ENCODE measurements around the gene COPS4.
"Not testable (repeated sequence)": the region's sequence is repeated elsewhere in the genome, so short reads cannot be mapped to it uniquely, and the experiment has no call there.

COPS4 gene

DNA sequence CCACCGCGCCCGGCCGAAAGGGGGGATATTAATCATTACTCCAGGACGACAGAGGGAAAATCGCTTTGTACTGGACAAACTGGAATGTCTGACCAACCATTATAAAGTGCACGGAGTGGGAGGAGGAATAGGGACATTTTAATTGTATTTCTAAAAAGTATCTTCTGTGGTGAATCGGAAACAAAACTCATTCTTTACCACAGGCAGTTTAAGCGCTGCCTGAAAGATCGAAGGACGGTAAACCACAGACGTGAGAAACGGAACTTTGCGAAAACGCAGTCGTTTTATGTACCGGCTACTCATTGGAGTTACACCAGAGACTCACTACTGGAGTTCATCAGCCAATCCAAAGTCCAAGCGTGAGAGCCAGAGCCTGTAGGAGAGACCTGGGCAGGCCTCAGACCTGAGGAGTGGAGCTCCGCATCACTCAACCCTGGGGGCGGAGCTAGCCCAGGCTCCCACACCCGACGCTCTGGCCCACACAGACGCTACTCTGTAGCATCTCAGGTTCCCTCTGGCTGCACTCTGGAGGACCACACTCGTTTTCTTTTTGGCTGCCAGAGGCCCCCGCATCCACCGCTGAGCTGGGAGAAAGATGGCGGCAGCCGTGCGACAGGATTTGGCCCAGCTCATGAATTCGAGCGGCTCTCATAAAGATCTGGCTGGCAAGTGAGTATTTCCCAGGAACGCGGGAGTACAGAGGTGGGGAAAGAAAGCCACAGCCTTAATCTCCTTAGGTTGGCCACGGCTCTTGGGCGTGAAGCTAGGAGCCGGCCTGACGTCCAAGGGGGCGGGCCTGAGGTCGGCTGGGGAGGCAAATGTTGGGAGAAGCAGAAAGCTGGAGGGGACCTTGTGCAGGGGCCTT, at the start of gene COPS4:
Gene COPS4, plus strand, starts transcription at position 554 of the 865 bp plus-strand sequence. Its CDS starts 42 bp downstream, at position 596.
- DNase-seq: peak; percentile 100

DNA sequence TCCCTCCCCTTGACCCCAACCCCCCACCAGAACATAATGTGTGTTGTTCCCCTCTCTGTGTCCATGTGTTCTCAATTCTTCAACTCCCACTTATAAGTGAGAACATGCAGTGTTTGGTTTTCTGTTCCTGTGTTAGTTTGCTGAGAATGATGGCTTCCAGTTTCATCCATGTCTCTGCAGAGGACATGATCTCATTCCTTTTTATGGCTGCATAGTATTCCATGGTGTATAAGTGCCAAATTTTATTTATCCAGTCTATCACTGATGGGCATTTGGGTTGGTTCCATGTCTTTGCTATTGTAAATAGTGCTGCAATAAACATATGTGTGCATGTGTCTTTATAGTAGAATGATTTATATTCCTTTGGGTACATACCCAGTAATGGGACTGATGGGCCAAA, 47.5 kb upstream of the COPS4 start:
- DNase-seq: not testable (repeated sequence)

DNA sequence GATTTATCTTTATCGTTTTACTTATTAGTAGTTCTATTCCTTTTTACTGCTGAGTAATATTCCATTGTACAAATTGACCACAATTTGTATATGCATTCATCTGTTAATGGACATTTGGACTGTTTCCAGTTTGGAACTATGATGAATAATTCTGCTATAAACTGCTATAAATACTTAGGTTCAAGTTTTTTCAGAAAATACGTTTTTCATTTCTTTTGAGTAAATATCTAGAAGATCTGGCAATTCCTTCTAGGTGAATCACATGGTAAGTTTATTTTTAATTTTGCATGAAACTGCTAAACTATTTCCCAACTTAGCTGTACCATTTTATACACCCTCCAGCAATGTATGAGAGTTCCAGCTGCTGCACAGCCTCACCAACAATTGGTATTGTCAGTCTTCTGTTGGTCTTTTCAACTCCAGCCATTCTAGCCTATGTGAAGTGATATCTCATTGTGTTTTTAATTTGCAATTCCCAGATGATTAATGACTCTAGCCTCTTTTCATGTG, 46.6 kb upstream of the COPS4 start:
- no peak for DNase-seq

DNA sequence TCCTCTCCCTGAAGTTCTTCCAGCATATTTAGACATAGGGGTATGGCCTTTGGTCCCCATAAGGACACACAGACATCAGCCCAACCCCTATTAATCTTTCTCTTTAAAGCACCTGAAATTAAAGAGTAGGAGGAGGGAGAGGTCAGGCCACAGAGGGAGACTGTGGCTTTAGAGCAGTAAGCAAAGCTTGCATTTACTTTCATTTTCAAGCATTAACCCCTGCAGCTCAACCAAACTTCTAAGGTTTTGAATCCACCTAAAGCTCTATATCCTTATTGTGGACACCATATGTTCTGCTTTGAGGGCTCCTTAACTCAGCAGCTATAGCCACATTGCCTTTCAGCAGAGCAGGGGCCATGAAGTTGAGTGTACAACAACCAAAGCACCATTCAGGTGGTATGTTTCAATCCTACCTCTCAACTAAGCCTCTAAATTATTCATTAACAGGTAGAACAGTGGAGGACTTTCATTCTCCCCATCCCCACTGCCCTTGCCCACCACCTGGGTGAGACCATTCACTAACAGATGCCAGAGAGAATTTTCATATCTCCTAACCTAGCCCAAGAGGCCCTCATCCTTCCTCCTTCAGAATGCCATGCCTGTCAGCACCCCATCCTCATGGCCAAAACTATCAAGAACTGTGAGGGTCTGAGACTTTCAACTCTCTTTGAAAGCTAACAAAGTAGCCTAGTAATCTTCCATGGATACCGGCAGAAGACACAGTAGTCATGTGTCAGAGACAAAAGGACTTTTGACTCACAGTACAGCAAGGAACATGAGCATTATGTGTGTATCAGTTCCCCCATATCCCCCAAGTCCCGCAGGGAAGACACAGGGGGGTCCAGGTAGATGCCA, 45.2 kb upstream of the COPS4 start:
- peak; percentile 41 for DNase-seq

DNA sequence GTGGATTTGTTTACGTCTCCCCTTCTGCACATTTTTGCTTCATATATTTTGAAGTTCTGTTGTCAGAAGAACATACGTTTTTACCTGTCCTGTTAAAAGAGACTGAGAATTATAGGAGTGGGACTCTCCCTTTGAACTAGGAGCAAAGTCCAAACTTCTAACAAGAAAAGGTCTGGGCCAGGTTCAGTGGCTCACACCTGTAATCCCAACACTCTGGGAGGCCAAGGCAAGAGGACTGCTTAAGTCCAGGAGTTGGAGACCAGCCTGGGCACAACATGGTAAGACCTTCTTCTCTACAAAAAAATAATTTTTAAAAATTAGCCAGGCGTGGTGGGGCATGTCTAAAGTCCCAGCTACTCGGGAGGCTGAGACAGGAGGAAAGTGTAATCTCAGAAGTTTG, 40.1 kb upstream of the COPS4 start:
- no peak for DNase-seq

DNA sequence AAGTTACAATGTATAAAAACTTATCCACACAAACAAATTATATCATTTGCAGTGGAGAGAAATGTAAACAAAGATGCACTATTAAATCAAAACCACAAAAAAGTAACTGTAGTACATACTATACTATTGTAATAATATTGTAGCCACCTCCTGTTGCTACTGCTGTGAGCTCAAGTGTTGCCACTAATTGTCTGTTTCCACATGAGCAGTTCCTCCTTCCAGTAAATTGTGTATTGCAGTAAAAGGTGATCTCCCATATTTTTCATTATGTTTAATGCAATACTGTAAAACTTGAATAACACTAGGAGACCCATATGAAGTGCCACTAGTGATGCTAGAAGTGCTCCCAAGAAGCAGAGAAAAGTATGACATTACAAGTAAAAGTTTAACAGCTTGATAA, 36.1 kb upstream of the COPS4 start:
- DNase-seq: peak; percentile 29

DNA sequence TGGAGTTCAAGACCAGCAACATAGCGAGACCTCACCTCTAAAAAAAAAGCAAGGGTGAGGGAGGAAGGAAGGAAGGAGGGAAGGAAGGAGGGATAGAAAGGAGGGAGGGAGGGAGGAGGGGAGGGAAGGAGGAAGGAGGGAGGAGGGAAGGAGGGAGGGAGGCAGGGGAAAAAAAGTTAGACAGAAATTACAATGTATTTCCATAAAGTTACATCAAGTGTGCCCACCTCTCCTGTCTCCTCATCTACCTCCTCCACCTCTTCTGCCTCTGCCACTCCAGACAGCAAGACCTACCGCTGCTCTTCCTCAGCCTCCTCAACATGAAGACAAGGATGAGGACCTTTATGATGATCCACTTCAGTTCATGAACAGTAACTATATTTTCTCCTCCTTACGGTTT, 32.7 kb upstream of the COPS4 start:
- no peak for DNase-seq

DNA sequence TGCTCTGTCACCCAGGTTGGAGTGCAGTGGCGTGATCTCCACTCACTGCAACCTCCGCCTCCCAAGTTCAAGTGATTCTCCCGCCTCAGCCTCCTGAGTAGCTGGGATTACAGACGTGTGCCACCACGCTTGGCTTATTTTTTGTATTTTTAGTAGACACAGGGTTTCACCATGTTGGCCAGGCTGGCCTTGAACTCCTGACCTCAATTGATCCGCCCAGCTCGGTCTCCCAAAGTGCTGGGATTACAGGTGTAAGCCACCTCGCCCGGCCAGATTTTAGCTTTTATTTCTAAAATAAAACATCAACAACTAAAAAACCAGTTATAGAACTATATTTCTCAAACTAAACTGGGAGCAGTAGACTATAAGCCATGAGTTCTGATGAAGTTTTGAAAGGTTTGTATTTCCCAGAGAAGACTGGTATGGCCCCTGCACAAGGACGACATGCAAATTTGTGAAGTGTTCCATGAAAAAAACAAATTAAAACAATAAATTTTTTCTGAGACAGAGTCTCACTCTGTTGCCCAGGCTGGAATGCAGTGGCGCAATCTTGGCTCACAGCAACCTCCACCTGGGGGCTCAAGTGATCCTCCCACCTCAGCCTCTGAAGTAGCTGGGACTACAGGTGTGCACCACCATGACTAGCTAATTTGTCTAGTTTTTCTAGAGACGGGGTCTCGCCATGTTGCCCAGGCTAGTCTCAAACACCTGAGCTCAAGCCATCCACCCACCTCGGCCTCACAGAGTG, 31.8 kb upstream of the COPS4 start:
- not testable (repeated sequence) for DNase-seq

DNA sequence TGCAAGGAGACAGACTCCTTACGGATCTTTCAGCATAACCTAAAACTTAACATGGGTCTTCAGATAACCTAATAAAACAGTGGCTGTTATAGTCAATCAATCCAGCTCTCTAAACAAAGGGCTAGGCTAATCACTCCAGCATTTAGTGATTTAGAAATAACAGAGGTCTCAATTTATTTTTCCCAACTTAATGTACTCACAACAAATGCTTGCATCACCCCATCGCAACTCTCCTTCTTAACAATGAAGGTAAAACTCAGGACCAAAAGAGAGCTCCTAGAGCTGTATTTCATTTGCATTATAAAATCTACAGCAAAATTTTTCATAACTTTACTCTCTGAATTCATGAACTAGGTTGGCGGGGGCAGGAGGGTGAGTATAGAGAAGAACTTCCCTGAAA, 25.5 kb upstream of the COPS4 start:
- no peak for DNase-seq

DNA sequence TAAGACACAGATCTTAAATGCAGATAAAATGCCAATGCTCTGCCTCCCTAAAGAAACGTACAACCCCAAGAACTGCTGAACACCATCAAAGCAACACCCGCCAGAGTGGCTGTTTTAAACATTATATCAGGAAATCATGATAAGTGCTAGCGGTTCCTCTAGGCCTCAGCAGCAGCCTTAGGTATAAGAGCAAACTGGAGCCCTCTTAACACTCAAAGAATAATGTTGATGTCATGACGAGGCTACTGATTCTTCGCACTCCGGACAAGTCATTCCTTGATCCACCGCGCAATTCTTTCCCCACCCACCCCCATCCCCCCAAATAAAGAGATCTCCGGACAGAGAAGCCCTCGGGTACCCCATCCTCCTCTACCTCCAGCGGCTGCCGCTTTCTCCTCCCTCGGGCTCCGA, 24.9 kb upstream of the COPS4 start:
- DNase-seq: peak; percentile 71

DNA sequence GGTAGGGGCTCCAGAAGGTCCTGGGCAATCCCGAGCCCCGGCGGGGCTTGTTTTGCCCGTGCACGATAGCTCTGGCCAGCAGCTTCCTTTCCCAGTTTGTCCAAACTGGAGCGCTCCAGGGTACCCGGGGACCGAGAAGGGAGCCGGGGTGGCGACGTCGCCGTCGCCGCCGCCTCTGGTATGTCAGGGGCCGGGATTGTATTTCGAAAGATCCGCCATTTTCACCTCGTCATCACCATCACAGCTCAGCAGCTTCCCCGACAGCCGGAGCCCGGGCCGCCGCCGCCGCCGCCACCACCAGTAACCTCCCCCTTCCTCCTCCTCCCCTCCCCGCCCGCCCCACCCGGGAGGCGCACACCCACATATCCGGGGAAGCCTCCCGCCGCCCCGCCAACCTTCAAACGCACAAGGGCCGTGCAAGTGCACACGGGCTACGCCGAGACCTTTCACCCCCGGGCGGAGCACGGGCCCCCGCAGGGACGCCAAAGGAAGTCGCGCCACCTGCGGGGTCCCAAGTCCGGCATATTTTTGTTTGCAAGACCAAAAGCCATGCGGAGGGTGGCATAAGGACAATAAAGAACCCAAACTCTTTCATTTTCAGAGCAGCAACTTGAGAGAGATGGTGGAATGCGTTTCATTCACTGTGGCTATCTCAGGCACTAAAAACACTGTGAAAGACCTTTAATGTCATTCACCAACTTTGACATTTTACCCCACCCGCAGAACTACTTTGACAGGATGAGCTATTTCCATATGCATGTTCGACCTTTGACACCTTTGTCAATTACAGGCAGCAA, 24.3 kb upstream of the COPS4 start, which contains the start of gene LIN54:
Gene LIN54, minus strand, starts transcription at position 302 of the 797 bp plus-strand sequence. CDS start 25,979 bp downstream, outside the sequence.
- peak; percentile 89 for DNase-seq

DNA sequence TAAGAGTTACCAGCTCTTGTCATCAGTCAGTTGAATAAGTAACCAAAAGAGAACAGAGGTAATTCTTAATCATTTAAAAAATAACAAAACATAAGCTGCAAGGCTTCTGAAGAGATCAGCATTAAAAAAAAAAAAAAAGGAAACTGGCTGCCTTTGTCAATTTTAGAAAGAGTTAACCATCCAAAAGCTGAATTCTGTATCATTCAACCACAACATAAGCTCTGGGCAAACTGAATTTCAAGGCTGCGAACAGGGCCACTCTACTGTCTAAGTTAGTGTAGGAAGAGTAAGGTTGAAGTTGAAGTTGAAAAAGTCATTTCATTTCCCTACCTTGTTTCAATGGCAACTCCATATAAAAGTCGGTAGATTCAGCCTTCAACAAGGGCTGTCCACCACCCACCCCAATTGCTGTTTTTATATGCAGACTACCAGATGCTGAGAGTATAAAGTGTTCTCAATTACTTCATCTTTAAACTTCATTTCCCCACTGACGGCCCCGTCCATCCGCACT, 23.2 kb upstream of the COPS4 start:
- peak; percentile 51 for DNase-seq

DNA sequence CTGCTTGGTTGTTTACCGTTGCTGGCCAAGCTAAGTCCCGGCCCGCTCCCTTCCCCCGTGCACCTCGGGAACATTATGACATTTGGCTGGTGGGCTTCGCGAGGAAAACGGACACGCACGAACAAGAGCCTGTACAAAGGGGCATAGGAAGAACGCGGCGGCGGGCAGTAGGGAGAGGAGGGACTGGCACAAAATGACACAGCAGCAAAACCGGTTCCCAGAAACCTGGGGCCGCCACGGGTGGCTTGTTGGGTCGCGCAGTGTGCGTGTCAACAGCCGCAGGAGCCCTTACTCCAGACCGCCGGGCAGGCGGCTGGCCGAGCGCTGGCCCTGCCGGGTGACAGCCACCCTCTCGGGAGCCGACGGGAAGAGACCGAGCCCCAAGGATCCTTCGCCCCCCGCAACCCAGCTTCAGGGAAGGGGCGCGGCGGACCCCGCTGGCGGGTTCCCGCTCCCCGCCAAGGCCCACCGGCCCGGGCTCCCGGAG, 22.7 kb upstream of the COPS4 start:
- DNase-seq: peak; percentile 66

DNA sequence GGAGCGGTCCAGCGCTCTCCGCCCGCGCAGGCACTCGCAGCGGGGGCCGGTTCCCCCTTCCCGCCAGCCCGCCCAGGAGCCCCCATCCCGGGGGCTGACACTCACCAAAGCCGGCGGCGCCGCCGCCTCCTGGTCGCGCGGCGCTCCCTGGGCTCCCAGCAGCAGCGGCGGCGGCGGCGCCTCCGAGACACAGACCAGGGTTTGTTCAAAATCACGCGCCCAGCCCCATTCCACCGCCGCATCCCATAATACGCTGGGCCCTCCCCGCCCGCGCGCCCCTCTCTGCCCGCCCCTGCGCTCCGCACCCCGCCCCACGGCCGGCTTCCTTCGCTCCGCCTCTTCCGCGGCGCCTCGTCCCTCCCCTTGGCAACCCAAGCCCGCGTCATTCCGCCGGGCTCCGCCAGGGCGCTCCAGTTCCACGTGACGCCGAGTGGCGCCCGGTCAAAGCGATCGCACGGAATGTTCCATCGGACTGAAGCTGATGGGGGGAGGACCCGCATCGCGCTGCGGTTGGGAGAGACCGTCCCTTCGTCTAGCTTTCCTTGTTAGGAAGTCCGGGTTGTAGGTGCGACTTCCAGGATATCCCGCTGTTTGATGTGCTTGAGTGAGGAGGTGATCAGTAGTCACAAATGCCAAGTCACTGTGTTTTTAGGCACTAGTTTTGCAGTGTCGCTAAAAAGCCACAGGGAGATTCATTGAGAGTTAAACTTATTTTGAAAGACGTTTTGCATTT, 22.1 kb upstream of the COPS4 start:
- peak; percentile 98 for DNase-seq

DNA sequence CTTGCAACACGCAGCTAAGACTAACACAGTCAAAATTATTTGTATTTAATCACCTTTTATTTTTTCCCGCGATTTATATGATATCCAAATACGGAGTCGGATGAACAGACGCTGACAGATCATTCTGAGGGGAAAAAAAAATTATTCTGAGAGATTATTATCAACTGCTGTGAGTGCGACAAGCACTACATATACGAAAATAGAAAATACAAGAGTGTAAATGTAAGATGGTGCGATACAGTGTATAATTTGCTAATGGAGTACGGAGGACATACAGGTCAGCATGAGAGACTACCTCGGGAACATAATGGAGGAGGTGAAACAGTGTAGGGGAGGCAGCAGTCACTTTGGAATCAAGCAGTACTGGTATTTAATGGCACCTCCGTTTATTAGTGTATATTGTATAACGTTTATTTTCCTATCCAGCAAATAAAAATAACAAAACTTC, 21.5 kb upstream of the COPS4 start:
- DNase-seq: no peak

DNA sequence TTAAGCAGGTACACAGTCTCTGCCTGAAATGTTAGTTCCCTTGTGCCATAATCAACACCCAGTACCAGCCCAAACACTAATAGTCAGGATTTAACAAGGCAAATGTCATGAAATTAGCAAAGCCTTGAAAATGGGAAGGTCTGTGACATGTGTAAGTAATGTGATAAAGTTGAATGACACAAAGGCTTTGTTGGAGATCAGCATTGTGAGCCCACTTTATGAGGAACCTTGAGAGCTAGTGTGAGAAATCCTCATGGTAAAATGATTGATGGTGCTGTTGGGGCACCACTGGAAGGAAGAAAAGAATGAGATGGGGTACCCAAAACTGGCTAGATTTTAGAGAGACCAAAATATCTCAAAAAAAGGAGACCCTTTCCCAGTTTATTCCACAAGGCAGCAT, 21.1 kb upstream of the COPS4 start:
- DNase-seq: peak; percentile 60

DNA sequence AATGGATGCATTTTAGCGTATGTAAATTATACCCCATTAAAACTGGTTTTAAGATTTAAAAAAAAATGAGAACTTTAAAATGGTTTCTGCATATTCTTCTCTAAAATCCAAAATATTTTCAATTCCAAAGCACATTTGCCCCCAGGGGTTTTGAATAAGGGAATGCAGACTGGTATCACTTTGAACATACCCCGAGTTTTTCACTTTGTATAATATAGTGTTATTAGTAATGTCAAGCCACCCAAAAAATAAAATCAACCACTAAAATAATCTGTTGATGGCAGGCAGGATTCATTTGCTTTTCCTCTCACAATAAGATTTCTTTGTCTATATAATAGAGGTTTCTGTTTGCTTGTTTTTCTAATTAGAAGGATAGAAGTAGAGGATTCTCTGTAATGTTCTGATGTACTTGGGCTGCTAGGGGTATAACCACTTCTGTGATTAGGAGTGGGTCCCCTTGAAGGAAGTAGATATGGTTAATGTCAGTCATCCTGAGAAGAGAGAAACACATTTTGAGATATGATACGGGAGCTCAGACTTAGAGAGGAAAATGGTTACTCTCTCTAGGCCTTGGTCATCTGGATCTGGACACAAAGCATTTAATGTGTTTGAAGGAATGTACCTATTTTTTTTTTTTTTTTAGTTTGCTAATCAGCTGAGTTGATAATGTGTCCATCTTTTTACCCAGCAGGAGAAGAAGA, 15.0 kb upstream of the COPS4 start:
- DNase-seq: peak; percentile 84

DNA sequence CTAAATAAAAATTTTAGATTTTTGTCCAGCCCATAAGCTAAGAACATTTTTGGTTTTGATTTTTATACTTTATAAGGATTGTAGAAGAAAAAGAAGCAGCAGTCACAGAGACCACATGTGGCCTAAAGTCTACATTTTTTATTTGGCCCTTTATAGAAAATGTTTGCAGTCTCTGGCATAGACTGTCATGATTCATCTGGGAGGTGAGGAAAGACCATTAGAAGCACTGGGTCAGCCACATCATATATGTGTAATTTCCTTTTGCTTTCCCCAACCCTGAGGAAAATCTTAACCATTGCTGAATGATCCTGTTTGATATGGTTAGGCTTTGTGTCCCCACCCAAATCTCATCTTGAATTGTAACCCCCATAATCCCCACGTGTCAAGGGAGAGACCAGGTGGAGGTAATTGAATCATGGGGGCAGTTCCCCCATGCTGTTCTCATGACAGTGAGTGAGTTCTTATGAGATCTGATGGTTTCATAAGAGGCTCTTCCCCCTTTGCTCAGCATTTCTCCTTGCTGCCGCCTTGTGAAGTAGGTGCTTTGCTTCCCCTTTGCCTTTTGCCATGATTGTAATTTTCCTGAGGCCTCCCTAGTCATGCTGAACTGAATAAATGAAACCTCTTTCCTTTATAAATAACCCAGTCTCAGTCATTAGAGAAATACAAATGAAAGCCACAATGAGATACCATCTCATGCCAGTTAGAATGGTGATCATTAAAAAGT, 12.1 kb upstream of the COPS4 start:
- no peak for DNase-seq

DNA sequence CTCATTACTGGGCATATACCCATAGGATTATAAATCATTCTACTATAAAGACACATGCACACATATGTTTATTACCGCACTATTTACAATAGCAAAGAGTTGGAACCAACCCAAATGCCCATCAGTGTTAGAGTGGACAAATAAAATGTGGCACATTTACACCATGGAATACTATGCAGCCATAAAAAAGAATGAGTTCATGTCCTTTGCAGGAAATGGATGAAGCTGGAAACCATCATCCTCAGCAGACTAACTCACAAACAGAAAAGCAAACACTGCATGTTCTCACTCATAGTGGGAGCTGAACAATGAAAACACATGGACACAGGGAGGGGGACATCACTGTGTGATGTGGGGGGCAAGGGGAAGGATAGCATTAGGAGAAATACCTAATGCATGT, 11.4 kb upstream of the COPS4 start:
- DNase-seq: not testable (repeated sequence)
